ENCODE results near the gene NPIPB2.

- TF ChIP-seq CTCF (IDR thresholded peaks at IDR 0.05) = no peak
- TF ChIP-seq POLR2A (IDR thresholded peaks at IDR 0.05) = no peak
Measured at GRCh38 chr16:11877374-11877773, 64.5 kb downstream of the NPIPB2 start.

All from right lobe of liver (tissue), 4 donors.